ENCODE measurements around the gene RPS2.
"Not testable (repeated sequence)": the region's sequence is repeated elsewhere in the genome, so short reads cannot be mapped to it uniquely, and the experiment has no call there.

RPS2 gene

GRCh38 chr16:1942047-1942809, 22.4 kb downstream of the RPS2 start:
- DNase-seq (ENCODE audit: low read depth in 2 of 2), result no peak

DNA sequence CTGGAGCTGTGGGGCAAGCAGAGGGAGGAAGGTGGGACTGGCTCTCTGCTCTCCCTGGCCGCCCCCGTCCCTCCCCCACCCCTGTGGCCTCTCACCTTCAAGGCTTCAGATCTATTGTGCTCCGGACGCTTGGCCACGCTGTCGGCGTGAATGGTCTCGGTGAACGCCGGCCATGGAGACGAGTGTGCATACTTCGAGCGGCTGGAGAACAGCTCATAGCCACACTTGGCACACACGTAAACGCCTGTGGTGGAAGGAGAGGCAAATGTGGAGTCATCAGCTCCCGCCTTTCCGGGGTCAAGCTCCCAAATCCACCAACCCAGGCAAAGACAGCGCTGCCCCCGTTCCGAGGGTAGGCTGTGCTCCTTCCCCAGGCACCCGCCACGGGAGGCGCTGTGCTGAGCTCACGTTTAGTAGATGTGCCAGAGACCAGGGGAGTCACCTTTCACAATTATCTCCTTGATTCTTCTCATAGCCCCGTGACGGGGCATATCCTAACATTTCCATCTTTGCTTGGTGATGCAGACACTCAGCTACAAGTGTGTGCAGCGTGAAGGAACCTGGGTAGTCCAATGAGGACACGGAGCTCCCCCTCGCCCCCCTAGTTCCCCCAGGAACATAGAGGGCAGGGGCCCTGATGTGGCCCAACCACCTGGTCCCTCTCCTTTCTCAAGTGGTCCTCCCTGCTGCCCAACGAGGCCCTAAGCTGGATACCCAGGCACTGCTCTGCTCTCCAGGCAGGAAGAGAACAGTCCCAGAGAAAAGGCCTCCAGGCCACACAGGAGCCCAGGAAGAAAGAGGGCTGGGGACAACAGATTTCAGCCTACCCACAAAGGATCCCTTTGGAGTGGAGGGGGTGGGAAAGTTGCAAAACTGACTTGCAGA, 23.2 kb downstream of the RPS2 start:
- DNase-seq (ENCODE audit: low read depth in 2 of 2), result no peak

DNA sequence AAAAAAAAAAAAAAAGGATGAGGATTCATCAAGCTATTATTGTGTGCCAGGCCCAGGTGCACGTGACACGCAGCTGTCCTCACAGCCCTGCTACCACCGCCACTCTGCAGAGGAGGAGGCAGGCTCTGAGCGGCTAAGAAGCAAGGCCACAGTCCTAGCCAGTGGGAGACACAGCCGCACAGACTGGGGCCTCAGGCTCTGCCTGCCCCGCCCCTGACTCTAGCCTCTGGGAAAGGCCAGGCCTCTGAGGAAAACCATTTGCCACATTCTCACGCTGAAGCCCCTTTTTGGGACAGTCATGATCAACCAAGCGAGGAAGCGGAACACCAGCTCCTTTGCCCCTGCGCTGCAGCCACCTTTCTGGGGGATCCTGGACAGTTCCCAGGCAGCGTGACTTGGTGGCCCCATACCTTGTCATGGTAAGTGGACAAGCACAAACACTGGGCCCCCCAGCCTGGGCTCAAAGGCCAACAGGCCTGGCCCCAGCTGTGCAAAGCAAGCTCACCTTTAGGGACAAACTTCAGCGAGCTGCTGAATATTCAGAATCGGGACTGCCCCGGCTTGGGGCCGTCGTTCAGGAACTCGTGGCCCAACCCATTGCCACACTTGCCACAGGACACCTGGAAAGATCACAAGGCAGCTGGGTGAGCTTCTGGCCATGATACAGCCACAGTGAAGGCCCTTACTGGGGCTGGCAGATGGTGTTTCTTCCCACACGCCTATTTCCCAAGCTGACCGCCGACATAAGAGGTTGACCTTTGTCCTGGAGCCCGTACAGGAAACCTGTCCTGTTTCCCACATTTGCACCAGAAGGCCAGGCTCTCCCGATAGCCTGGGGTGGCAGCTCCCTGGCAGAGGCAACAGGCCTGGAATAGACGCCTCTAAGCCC, 24.1 kb downstream of the RPS2 start:
- DNase-seq (ENCODE audit: low read depth in 2 of 2), result no peak

- not testable (repeated sequence) for DNase-seq (ENCODE audit: low read depth in 2 of 2)
Observed at GRCh38 chr16:1939833-1940232, 24.8 kb downstream of the RPS2 start.

DNA sequence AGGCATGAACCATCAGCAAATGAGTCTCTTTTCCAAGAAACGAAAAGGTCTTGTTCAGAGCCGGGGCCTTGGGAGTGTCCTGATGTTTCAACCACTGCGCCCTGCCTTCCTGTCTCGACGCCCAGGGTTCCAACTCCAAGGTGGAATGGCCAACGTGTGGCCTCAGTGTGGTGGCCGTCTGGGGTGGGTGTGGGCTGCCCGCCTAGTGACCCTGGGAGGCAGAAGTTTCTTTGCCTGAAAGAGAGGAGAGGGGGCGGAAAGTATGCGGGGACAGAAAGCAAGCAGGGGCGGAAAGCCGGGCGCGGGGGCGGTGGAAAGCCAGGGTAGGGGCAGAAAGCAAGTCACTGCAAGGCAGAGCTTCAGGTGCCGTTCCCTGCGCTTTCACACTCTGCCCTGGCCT, 25.7 kb downstream of the RPS2 start:
- no peak for DNase-seq (ENCODE audit: low read depth in 2 of 2)

DNA sequence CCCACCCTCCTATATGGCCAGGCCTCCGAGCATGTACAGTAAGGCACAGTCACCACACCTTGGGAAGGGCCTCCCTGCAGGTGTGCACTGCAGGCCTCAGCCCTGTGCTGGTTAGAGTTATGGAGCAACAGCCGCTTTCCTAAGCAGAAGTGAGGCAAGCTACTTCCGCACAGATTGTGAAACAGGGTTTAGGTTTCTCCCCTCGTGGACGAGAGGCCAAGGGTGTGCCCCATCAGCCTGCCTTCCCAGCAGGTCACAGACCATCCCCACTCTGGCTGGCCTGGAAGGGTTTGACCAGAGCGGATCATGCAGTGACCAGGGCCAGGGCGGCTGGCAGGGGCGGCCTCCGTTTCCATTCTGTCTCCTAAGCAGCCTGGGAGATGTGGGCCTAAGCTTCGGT, 26.3 kb downstream of the RPS2 start:
- DNase-seq (ENCODE audit: low read depth in 2 of 2), result no peak

DNA sequence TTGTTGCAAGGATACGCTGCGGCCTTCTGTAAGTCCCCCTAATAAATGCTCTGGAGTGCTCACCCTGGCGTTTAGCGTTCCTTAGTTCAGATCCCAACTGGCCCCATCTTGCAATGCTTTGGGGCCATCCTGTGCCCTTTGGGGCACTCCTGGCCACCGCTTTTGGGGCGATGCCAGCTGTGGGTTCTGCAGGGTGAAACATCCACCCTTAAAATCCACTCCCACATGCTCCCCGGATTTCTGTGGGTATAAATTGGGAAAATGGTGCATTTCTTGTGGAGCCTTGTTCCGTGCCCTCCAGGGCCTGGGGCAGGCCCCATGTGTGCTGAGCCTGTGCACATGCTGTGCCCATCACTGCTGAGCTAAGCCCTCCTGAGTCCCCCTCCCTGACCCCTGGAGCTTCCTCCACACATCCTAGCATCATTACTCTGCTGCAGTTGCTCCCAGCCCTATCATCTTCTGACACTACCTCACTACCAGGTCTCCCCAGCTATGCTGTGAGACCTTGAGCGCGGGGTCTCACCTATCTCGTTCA, 27.6 kb downstream of the RPS2 start:
- DNase-seq (ENCODE audit: low read depth in 2 of 2), result no peak

DNA sequence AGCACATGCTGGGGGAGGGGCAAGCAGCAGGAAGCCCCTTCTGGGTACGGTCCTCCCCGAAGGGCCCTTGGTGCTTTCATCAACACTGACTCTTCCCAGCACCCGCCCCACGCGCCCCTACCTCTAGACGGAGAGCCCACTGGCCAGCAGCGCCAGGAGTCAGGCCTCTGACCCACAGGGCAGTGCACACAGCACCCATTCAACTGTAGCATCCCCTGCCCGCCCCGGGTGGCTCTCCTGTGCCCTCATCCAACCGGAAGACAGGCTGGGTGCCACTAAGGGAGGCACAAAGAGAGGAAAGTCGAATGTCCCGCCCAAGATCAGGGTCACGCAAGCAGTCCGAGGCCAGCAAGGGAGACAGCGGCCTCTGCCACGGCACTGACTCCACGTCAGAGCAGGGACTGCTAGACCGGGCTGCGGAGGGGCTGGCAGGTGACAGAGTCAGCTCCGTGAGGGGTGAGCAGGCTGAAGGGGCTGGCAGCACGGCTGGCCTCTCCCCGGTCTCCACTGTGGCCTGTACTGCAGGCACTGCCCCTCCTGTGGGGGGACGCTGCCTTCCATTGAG, 31.4 kb downstream of the RPS2 start:
- no peak for DNase-seq (ENCODE audit: low read depth in 2 of 2)

GRCh38 chr16:1932050-1933028, 32.3 kb downstream of the RPS2 start:
- DNase-seq (ENCODE audit: low read depth in 2 of 2), result no peak

DNA sequence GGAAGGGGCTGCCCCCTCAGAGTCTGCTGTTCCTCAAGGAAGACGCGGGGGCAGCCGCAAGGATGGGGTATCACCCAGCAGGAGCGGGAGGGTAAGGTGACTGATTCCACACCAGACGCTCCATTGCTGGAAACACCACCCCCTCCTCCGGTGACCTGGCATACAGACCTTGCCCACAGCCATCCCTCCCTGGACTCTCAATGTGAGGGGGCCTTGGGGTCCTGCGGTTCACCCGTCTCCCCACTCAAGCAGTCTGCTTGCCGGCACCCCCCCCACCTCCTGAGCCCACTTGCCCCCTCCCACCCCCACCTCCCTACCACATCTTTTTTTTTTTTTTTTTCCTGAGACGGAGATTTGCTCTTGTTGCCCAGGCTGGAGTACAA, 34.3 kb downstream of the RPS2 start:
- no peak for DNase-seq (ENCODE audit: low read depth in 2 of 2)

DNA sequence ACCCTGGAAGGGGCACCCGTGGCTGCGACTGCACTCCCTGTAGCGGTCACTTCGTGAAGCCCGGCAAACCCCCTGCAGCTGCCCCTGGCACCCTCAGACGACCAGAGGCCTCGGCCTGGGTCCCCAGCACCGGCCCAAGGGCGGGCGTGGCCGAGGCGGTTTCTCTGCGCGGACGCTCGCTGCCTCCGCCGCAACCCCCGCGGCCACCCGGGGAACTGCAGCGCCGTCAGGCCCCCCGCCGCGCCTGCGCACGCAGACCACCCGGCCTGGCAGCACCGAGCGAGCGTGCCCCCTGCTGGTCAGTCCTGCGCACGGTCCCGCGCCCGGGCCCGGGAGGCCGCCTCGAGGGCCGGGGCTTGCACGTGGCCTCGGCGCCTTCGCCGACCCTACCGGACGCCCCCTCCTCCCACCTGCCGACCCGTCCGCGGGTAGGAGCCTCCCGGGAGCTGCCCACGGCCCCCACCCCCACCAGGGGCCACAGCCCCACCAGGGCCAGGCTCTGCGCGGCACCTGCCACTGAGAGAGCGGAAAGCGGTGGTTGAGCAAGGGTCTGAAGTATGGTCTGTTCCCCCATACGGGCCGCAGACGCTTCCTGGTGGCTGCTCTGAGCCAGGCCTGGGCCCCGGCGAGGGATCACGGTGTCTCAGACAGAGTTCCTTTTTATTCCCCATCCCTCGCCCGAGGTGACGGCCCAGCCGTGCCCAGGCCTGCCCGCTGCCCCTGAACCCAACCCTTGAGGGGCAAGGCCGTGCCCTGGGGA, 34.9 kb downstream of the RPS2 start:
- DNase-seq (ENCODE audit: low read depth in 2 of 2), result peak; percentile 79 to 83

GRCh38 chr16:1929105-1929504, 35.5 kb downstream of the RPS2 start:
- DNase-seq (ENCODE audit: low read depth in 2 of 2), result no peak

DNA sequence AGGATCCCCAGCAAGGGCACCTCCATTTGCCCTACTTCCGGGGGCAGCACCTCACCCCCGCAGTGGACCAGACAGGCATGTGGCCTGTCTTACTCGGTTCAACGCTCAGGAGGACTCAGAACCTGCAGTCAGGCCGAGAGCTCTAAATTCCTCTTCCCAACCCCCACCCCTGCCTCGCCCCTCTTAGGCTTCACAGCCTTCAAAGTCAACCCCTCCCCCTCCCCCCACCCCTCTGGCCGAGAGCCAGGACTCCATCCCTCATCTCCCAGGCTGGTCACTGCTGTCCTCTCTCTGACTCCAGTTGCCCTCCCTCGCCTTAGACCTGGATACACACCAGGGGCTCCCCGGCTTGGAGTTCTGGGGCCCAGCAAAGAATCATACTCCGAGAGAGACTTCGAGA, 38.4 kb downstream of the RPS2 start:
- no peak for DNase-seq (ENCODE audit: low read depth in 2 of 2)

DNA sequence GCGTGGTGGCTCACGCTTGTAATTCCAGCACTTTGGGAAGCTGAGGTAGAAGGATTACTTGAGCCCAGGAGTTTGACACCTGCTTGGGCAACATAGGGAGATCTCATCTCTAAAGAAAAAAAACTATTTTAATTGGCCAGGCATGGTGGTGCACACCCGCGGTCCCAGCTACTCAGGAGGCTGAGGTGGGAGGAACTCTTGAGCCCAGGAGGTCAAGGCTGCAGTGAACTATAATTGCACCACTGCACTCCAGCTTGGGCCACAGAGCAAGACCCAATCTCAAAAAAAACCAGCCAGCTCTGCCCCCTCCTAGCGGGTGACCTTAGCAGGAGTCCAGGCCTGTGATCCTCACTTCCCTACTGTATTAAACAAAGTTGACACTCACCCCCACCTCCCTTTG, 40.5 kb downstream of the RPS2 start:
- no peak for DNase-seq (ENCODE audit: low read depth in 2 of 2)

DNA sequence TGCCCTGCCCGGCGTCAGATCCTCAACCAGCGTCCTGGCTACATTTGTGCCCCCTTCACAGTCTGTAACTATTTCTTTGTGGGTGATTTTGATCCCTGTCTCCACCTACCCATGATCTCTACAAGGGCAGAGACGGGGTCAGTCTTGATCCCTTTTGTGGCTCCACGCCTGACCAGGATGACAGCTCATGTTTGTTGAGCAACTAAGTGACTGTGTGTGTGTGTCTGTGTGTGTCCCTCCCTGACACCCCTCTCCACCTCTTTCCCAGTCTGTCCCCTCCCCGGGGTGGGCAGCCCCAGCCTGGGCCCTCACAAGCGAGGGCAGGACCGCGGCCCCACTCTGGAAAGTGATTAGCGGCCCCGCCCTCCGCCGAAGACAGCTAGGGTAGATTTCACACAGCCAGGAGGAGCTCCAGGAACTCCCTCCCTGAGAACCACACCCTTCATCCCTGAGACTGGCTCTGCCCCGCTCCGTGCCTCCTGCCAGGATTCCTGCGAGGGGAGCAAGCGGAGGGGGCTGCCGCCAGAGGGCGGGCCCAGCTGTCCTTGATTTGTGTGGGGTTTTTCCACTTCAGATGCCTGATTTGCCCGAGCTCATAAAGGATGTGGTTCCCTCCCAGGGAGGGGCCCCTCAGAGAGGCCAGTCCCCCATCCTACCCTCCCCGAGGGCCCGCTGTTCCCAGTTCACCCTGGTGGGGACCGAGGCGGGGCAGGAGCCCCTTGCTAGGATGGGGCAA, 41.2 kb downstream of the RPS2 start:
- no peak for DNase-seq (ENCODE audit: low read depth in 2 of 2)

- DNase-seq (ENCODE audit: low read depth in 2 of 2), result no peak
Observed at GRCh38 chr16:1922357-1922756, 42.3 kb downstream of the RPS2 start.

DNA sequence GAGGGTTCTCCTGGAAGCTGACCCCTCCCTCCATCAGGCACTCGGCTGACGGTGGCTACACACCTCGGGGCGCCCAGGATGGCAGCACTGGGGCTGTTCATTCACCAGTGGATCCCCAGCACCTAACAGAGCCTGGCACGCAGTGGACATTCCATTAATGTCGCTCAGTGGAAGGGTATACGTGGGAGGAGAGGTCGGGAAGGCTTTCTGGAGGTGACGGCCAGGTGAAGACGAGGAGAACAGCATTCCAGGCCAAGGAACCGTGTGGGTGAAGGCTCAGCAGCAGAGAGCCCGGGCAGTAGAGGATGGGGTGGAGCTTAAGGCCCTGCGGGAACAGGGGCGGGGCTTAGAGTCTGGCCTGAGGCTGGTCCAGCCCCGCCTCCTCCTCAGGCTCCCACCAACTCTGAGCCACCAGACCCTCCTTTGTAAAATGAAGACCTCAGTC, 43.9 kb downstream of the RPS2 start:
- DNase-seq (ENCODE audit: low read depth in 2 of 2), result no peak

DNA sequence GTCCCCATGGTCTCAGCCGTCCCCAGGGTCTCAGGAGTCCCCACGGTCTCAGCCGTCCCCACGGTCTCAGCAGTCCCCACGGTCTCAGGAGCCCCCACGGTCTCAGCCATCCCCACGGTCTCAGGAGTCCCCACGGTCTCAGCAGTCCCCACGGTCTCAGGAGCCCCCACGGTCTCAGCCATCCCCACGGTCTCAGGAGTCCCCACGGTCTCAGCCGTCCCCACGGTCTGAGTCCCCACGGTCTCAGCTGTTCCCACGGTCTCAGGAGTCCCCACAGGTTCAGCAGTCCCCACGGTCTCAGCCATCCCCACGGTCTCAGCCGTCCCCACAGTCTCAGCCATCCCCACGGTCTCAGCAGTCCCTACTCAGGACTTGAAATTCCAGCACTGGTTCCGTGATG, 44.5 kb downstream of the RPS2 start:
- not testable (repeated sequence) for DNase-seq (ENCODE audit: low read depth in 2 of 2)
